GM12891 (cell line): ENCODE data around the gene DCDC1.

Experiments used
- POLR2A ChIP-seq: IDR thresholded peaks from 2 replicates; pipeline ENCODE4 v1.6.1; 2011; ENCODE audit warnings: low read depth, low read length, control low read depth
- POLR2AphosphoS5 ChIP-seq: IDR thresholded peaks from 2 replicates; pipeline ENCODE4 v1.6.1; 2011; ENCODE audit warnings: low read depth, low read length, control low read depth
- POU2F2 ChIP-seq: IDR thresholded peaks from 2 replicates; pipeline ENCODE4 v1.6.1; 2011; ENCODE audit warnings: low read depth, mild to moderate bottlenecking, control low read depth, low read length, moderate library complexity
- SPI1 ChIP-seq: IDR thresholded peaks from 2 replicates; pipeline ENCODE4 v1.6.1; 2011; ENCODE audit warnings: low read depth, low read length, control low read depth
- TAF1 ChIP-seq: IDR thresholded peaks from 2 replicates; pipeline ENCODE4 v1.6.1; 2011; ENCODE audit warnings: low read depth, low read length, control low read depth

DNA sequence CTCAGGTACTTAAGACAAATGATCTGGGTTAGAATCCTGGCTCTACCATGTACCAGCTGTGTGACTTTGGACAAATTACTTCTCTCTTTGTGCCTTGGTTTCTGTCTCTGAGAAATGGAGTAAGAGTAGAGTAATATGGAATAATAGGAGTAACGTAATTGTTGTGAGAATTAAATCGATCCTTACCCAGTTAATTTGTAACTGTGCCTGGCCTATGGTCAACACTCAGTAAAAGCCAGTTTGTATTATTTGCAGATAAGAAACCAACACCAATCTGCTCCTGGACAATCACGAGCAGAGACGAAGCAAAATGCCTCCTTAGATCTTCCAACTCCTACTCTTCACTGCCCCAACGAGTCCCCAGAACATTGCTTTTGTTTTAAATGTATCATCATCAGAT lies 266.7 kb downstream of the DCDC1 start:
- no peak for TF ChIP-seq TAF1
- no peak for TF ChIP-seq POLR2A
- no peak for TF ChIP-seq POLR2AphosphoS5
- no peak for TF ChIP-seq SPI1
- no peak for TF ChIP-seq POU2F2
